Breast epithelium (tissue), 4 donors: ENCODE results near the gene C11orf98. TPM values are rescaled to one million over a fixed set of nuclear protein-coding genes. Genes with fewer than 3 reads are reported as not detected.

Experiments used
- DNase-seq, 2 donors: peaks; one replicate each; pipeline ENCODE4 v3.0.0-alpha.2; 2019; ENCODE audit warnings: low spot score in 2 of 2
- H3K27ac ChIP-seq, 2 donors: fragments of 200-600 bp; sonication (generic) in 1 of 2; one replicate each; pipeline ENCODE4 v1.5.1; 2016 to 2019; ENCODE audit warnings: mild to moderate bottlenecking in 1 of 2
- H3K27me3 ChIP-seq, 2 donors: fragments of 200-600 bp; sonication (generic) in 1 of 2; one replicate each; pipeline versions ENCODE4 v1.5.1 to v1.6.0; 2017 to 2019; ENCODE audit warnings: control low read depth in 1 of 2, mild to moderate bottlenecking in 1 of 2
- H3K36me3 ChIP-seq: fragments of 200-600 bp; one replicate; pipeline ENCODE4 v1.5.1; 2019
- H3K4me1 ChIP-seq, 2 donors: fragments of 200-600 bp; sonication (generic); one replicate each; pipeline ENCODE4 v1.5.1; 2016 to 2019; ENCODE audit warnings: control low read depth in 1 of 2
- H3K4me3 ChIP-seq, 3 donors: fragments of 200-600 bp; sonication (generic); 1 replicate in 2 of 3; 2 replicates in 1 of 3; pipeline ENCODE4 v1.5.1; 2016 to 2019; ENCODE audit warnings: mild to moderate bottlenecking in 3 of 3, moderate library complexity in 2 of 3
- H3K9me3 ChIP-seq, 2 donors: fragments of 200-600 bp; sonication (generic) in 1 of 2; one replicate each; pipeline ENCODE4 v1.5.1; 2016 to 2019; ENCODE audit warnings: control low read depth in 1 of 2
- POLR2A ChIP-seq: fragments of 450-650 bp; IDR thresholded peaks from one replicate; pipeline ENCODE4 v1.6.1; 2016; ENCODE audit warnings: antibody characterized with exemption, mild to moderate bottlenecking, moderate library complexity
- POLR2AphosphoS5 ChIP-seq, 3 donors: sonication (generic); formaldehyde crosslinking; IDR thresholded peaks; one replicate each; pipeline ENCODE4 v1.6.1; 2017; ENCODE audit warnings: antibody characterized with exemption in 3 of 3
- intact Hi-C: fragments of 100-400 bp; cut with DNase I; formaldehyde crosslinking; loops from one replicate; pipeline ENCODE4 v1.15.1; 2023; ENCODE audit warnings: low total_unique reads
- total RNA-seq, 3 donors: library from RNA; depleted of rRNA; stranded (reverse); fragments of >200 nt; gene quantifications; one replicate each; pipeline ENCODE4 v1.1.0, GENCODE V29; 2016
- TF ChIP-seq, protein P1 (sequence below), 3 donors: fragments of 450-650 bp; IDR thresholded peaks; one replicate each; pipeline ENCODE4 v1.5.1; 2016 to 2017; ENCODE audit warnings: antibody characterized with exemption in 3 of 3, mild to moderate bottlenecking in 3 of 3, moderate library complexity in 3 of 3

C11orf98 gene
- total RNA-seq, 3 donors from 2014 or later = 22.9 to 42.9 (median 25.2) TPM

DNA sequence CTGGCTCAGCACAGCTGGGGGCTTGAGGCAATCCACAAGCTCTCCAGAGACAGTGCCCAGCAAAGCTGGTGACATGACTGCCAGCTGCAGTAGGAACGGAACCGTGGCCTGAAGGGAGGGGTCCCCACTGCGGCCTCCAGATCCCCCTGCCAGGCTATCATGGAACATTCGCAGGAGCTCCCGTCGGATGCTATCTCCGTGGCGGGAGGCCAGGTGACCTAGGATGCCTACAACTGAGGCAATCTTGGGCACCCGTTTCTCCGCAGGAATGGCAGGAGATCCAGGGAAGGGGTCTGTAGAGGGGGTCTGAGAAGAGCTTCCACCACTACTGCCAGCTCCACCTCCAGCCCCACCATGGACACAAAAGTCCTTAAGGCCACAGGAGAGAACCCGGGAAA lies 16.0 kb downstream of the C11orf98 start:
- peaks cover 5 to 17% of the 10 kb centered on the region in 2 donors for H3K4me1 ChIP-seq
- no peak overlapping the region for H3K27ac ChIP-seq
- no peaks in the 10 kb centered on the region for H3K36me3 ChIP-seq
- no peaks in the 10 kb centered on the region for H3K9me3 ChIP-seq
- TF ChIP-seq POLR2AphosphoS5 (IDR thresholded peaks at IDR 0.05) = no peak
- intact Hi-C loops = no loop called here
- H3K4me3 ChIP-seq = no peak overlapping the region
- no peak for DNase-seq
- no peaks in the 10 kb centered on the region for H3K27me3 ChIP-seq

DNA sequence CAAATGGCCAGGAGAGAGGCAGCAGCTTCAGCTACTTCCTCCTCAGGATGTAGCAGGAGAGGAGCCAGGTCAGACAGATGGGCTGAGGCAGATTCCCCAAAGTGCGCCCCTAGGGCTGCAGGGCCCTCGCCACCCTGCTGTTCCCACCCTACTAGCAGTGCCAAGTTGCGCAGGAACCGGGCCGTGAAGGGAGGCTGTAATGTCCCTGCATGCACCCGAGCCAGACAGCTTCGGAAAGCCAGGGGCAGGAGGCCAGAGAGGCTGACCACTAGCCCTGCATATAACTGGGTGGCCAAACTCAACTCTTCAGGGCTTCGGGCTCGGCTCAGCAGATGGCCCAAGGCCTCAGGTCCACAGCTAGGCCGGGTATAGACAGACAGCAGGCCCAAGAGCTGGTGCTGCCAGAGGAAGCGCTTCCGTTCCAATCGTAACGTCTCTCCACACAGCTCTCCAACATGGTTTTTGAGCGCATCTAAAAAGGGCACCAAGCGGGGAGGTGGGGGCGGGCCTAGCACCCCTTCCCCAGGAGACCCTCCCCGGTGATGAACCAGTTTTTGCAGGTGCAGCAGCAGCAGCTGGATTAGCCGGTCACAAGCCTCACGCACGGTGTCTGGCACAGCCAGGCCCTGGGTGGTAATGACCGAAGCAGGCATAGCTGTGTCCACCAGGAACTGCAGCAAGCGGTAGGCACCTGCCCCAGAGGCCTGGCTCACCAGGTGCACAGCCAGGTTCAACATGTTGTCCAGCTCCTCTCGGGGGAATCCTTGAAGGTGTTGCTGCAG lies 16.6 kb downstream of the C11orf98 start:
- H3K4me1 ChIP-seq = peaks cover 5 to 17% of the 10 kb centered on the region in 2 donors
- no peak overlapping the region for H3K4me3 ChIP-seq
- TF ChIP-seq POLR2A (no peak), POLR2AphosphoS5 (IDR thresholded peaks at IDR 0.05) (no peak)
- TF ChIP-seq, protein P1, sequence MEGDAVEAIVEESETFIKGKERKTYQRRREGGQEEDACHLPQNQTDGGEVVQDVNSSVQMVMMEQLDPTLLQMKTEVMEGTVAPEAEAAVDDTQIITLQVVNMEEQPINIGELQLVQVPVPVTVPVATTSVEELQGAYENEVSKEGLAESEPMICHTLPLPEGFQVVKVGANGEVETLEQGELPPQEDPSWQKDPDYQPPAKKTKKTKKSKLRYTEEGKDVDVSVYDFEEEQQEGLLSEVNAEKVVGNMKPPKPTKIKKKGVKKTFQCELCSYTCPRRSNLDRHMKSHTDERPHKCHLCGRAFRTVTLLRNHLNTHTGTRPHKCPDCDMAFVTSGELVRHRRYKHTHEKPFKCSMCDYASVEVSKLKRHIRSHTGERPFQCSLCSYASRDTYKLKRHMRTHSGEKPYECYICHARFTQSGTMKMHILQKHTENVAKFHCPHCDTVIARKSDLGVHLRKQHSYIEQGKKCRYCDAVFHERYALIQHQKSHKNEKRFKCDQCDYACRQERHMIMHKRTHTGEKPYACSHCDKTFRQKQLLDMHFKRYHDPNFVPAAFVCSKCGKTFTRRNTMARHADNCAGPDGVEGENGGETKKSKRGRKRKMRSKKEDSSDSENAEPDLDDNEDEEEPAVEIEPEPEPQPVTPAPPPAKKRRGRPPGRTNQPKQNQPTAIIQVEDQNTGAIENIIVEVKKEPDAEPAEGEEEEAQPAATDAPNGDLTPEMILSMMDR (IDR thresholded peaks at IDR 0.05) = no peak
- H3K27ac ChIP-seq = no peak overlapping the region
- intact Hi-C loops = no loop called here
- no peaks in the 10 kb centered on the region for H3K27me3 ChIP-seq
- DNase-seq = no peak
- no peaks in the 10 kb centered on the region for H3K36me3 ChIP-seq
- H3K9me3 ChIP-seq = no peaks in the 10 kb centered on the region

DNA sequence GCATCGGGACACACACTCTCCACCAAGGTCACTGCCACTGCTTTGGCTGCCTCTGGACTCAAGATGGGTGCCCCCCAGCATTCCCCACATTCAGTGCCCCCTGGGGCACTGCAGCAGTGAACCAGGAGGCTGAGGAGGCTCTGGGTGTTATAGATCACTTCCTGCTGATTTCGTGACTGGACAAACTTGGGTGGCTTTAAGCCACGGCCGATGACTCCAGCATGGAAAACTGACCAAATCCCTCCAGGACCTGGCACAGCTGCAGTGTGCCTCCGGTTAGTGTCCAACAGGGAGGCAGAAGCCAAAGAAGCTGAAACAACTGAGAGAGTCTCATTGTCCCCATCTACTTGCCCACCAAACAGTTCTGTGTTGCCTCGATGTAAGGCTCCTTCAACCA lies 17.4 kb downstream of the C11orf98 start:
- Histone ChIP-seq H3K4me1 (peaks cover 5 to 17% of the 10 kb centered on the region in 2 donors), H3K36me3 (peaks cover 4% of the 10 kb centered on the region), H3K4me3 (no peak overlapping the region), H3K27ac (no peak overlapping the region), H3K9me3 (no peaks in the 10 kb centered on the region), H3K27me3 (no peaks in the 10 kb centered on the region)
- no peak for TF ChIP-seq POLR2A
- TF ChIP-seq, protein P1 (IDR thresholded peaks at IDR 0.05) = no peak
- no peak for TF ChIP-seq POLR2AphosphoS5 (IDR thresholded peaks at IDR 0.05)
- no peak for DNase-seq
- intact Hi-C loops = no loop called here

DNA sequence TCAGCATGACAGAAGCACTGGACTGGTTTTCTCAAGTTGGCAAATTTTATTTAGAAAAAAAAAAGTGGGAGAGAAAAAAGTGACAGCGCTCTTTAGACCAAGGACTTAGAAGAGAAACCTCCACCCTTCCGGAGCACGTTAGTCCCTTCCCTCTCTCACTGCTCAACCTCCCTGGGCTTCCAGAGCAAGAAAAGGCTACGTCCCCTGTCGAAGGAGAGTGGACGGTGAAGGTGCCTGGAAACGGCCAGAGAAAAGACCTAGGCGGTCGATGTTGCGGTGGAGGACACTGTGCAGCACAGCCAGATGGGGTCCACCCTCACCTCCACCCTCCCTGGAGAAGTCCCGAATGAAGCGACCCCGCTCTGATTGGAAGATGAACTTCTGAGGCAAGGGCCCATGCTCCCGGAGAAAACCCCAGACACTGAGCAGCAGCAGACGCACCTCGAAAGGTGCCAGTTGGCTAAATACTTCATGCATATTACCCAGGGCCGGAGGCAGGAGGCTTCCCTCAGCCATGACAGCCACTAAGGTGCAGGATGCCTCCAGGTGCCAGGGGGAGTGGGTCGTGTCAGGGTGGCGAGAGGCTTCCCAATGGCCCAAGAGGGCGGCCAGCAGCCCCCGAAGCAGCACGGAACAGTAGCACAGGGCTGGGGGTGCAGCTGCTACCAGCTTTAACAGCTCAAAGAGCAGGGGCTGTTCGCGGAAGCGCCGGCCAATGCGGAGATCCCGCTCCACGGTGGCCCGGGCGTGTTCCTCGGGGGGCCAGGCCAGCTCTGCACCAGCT lies 18.0 kb downstream of the C11orf98 start:
- DNase-seq = no peak
- Histone ChIP-seq H3K27ac (peak overlapping the region in 1 of 2 donors; percentile 95), H3K4me1 (peaks cover 5 to 17% of the 10 kb centered on the region in 2 donors), H3K36me3 (peaks cover 5% of the 10 kb centered on the region), H3K4me3 (peak overlapping the region; percentile 11 to 96 (median 96)), H3K27me3 (no peaks in the 10 kb centered on the region), H3K9me3 (no peaks in the 10 kb centered on the region)
- TF ChIP-seq POLR2A = no peak
- no peak for TF ChIP-seq POLR2AphosphoS5 (IDR thresholded peaks at IDR 0.05)
- TF ChIP-seq, protein P1 (IDR thresholded peaks at IDR 0.05) = no peak
- intact Hi-C loops = no loop called here

DNA sequence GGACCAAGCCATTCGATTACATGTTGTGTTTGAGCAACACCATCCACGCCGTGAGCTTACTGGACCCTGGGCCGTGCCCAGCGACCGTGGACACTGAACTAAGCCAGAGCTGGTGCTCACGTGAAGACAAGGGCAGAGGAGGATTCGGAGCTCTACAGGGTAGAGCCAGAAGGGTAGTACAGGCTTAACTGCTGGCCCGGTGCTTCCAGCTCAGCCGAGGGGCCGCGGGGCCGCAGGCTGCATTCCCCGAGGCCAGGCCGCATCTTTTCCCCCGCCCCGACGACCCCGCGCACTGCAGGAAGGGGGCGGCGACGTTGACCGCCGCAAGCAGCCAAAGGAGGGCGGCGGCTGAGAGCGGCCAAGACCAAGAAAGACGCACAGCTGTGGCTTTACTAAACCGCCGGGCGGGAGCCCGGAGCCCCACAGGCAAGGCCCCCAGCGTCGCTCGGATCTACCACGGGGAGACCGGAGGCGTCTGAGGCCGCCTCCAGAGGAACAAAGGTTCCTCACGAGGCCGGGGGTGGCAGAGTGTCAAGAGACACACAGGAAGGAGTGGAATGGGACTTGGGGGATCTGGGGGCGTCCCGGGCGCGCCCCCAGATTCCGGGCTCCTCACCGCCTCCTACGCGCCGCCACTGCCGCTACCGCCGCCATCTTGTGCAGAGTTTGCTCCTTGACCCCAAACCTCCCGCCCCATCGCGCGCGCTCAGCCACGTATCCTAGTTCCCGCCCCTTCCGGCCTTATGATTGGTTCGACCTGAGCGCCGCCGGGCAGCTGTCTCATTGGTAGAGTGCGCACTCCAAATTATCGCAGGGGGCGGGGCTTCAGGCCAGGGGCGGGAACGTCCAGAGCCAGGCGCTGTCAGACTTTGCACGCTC lies 18.8 kb downstream of the C11orf98 start, which contains the start of gene GANAB:
TSS of gene GANAB (minus strand) at position 668 of the 879 bp plus-strand sequence. CDS start at position 654, 14 bp downstream.
- H3K9me3 ChIP-seq = no peaks in the 10 kb centered on the region
- H3K27ac ChIP-seq = peak within 1 kb of the TSS; percentile 89 to 95
- no peaks in the 10 kb centered on the region for H3K27me3 ChIP-seq
- peak; percentile 100 for DNase-seq
- H3K4me3 ChIP-seq = peak within 1 kb of the TSS; percentile 85 to 96 (median 96)
- H3K4me1 ChIP-seq = peaks cover 5 to 10% of the 10 kb centered on the region in 2 donors
- intact Hi-C loops = no loop called here
- peaks cover 5% of the 10 kb centered on the region for H3K36me3 ChIP-seq
- TF ChIP-seq POLR2A = peak; percentile 75
- TF ChIP-seq, protein P1 (IDR thresholded peaks at IDR 0.05) = peak in 1 of 3 donors; percentile 22
- peak; percentile 78 to 92 (median 79) for TF ChIP-seq POLR2AphosphoS5 (IDR thresholded peaks at IDR 0.05)
